ENCODE data around the gene HNMT. TPM values are rescaled to one million over a fixed set of nuclear protein-coding genes. Genes with fewer than 3 reads are reported as not detected.
"Not testable (repeated sequence)": the region's sequence is repeated elsewhere in the genome, so short reads cannot be mapped to it uniquely, and the experiment has no call there.

The HNMT gene
- total RNA-seq, result not detected

DNA sequence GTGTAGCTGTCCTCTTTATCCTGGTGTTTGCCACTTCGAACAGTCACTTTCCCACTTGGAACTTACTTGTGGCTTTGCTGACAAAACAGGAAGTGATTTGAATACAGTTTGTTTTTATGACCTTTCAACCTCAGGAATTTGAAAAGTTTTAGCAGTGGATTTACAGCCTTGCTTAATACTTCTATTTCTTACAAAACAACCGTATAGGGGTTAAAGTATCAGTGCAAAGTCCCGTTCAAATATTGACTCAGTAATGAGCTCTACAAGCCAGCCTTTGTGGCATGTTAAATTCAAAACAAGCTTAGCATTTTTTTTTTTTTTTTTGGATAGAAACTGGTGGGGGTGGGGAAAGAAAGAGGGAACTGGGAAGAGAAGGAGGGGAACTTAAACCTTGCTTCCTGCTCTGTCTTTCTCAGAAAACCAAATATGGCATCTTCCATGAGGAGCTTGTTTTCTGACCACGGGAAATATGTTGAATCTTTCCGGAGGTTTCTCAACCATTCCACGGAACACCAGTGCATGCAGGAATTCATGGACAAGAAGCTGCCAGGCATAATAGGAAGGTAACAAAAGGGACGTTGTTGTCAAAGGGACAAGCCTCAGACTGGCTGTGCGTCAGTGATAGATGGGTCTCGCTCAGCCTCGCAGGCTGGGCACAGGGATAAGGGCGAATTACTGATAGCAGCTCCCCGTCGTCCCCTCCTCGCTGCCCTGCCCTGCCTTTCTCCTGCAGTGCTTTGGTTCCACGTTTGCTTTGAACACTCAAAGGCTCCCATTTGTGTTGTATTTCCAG is at the start of gene HNMT:
Gene HNMT, plus strand, starts transcription at position 408 of the 793 bp plus-strand sequence. Its CDS starts 19 bp downstream, at position 427.
- POLR2A ChIA-PET, result interaction anchor here (0.6 kb wide), 1 partner anchor 539 kb away, joined by 3 read pairs; no protein-coding TSS in a partner anchor

GRCh38 chr2:137921105-137921880 is 43.0 kb upstream of the HNMT start:
- POLR2A ChIA-PET, result no interaction called here

More for the DNA sequence above, at the start of gene HNMT:
- CTCF ChIA-PET, result no interaction called here

GRCh38 chr2:137922171-137922570 is 42.1 kb upstream of the HNMT start:
- CTCF ChIA-PET, POLR2A ChIA-PET: not testable (repeated sequence)

More at GRCh38 chr2:137921105-137921880, 43.0 kb upstream of the HNMT start:
- CTCF ChIA-PET, result no interaction called here

- CTCF ChIA-PET, result no interaction called here
Observed at GRCh38 chr2:137924019-137924418, 40.3 kb upstream of the HNMT start.

GRCh38 chr2:137925599-137925998 is 38.7 kb upstream of the HNMT start:
- POLR2A ChIA-PET, result no interaction called here
- CTCF ChIA-PET, result no interaction called here

More at GRCh38 chr2:137924019-137924418, 40.3 kb upstream of the HNMT start:
- POLR2A ChIA-PET, result no interaction called here

DNA sequence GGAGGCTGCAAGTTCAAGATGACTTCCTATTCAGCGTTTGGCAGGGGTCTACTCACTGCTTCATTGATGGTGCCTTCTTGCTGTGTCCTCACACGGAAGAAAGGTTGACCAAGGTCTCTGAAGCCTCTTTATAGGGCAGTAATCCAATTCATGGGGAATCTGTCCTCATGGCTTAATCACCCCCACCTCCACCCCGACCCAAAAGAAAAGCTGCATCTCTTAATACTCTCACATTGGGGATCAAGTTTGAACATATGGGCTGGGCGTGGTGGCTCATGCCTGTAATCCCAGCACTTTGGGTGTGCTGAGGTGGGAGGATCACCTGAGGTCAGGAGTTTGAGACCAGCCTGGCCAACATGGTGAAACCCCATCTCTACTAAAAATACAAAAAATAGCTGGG is 36.4 kb upstream of the HNMT start:
- POLR2A ChIA-PET, result no interaction called here
- CTCF ChIA-PET, result interaction anchor here (0.6 kb wide), 1 partner anchor 1483 kb away, joined by 3 read pairs; no protein-coding TSS in a partner anchor

DNA sequence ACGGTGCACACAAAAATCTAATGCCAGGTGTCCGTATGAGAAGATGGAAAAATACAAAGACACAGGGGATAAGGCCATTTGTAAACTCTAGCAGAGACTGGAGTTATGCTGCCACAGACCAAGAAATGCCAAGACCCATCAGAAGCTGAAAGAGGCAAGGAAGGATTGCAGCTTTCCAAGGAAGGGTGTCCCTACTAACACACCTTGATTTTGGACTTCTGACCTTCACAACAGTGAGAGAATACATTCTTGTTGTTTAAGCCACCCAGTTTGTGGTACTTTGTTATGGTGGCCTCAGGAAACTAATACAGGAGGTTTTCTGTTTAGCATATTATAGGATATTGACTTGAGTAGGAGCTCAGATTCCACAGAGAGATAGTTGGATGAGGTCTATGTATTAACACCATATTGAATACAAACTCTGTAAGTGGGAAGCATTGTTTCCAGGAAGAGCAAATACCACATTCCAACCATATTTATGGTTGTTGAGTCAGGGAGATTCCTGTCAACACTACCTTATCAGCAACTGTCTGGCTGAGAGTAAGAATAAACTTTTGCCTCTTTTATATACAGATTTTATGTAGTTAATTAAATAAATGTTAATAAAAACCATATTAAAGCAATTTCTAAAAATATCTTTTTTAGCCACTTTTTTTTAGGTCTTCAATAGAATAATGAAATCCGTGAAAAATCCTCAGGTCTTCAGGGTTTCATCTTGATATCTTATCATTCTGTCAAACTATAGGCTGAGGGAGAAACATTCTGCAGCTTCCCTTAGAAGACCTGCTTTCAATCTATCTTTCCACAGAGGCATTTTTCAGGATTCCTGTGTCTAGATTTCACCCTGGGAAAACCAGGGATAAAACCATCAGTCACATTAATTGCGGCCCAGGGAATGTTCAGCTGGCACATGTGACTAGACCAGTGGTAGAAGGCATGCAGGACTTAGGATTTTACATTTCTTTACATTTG is 35.4 kb upstream of the HNMT start:
- ChIA-PET POLR2A (no interaction called here), CTCF (no interaction called here)

DNA sequence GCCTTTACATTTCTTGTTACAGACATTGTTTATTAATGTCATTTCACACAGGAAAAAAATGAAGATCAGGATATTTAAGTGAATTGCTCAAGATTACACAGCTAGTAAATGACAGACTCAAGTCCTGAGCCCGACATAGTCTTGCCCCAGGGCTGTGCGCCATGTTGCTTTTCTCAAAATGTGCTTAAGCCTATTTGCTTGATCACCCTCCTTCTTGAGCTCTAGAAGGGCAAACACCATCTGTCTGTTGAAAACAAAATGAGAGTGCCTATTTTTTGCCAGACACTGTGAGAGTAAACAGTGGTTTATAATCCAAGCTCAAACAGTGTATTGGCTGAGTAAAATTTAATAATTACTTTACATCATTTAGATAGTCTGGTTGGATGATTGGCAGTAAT is 34.8 kb upstream of the HNMT start:
- CTCF ChIA-PET, result no interaction called here
- POLR2A ChIA-PET, result no interaction called here

DNA sequence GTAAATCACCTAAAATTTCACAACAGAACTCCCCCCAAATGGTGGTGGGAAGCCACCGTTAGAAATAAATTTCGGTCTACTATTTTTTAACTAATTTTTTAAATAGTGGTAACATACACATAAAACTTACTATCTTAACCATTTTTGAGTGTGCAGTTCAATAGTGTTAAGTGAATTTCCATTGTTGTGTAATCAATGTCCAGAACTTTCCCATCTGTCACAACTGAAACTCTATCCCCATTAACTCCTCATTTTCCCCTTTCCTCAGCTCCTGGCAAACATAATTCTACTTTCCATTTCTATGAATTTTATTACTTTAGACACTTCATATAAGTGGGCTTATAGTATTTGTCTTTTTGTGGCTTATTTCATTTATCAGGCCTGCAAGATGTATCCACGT is 34.1 kb upstream of the HNMT start:
- ChIA-PET POLR2A (no interaction called here), CTCF (no interaction called here)

- ChIA-PET CTCF (no interaction called here), POLR2A (no interaction called here)
Observed at GRCh38 chr2:137935591-137935990, 28.7 kb upstream of the HNMT start.

GRCh38 chr2:137937246-137937645 is 27.0 kb upstream of the HNMT start:
- ChIA-PET CTCF (no interaction called here), POLR2A (no interaction called here)

DNA sequence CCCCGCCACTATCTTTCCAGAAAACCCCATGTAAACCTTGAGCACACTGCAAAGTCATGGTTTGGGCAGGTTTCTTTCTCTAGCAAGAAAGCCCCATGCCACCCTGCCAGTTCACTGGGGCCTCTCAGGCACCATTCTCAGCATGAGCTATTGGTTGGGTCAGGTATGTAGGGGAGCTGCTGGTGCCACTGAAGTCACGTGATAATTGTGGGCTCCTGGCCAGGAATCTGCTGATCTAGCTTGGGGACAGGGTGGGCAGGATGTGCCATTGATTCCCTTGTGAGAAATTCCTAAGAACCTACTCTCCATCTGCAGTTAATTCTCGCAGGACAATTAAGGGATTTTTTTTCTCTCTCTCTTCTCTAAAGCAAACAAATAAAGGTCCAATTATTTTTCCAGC is 26.5 kb upstream of the HNMT start:
- ChIA-PET CTCF (no interaction called here), POLR2A (no interaction called here)

- POLR2A ChIA-PET, result no interaction called here
- CTCF ChIA-PET, result no interaction called here
Observed at GRCh38 chr2:137938204-137938603, 26.1 kb upstream of the HNMT start.

- POLR2A ChIA-PET, result no interaction called here
- CTCF ChIA-PET, result no interaction called here
Observed at GRCh38 chr2:137939026-137939425, 25.2 kb upstream of the HNMT start.

GRCh38 chr2:137940154-137940553 is 24.1 kb upstream of the HNMT start:
- ChIA-PET POLR2A (no interaction called here), CTCF (no interaction called here)

GRCh38 chr2:137942037-137942832 is 22.0 kb upstream of the HNMT start:
- ChIA-PET CTCF (no interaction called here), POLR2A (no interaction called here)

GRCh38 chr2:137942833-137943677 is 21.2 kb upstream of the HNMT start:
- POLR2A ChIA-PET, result no interaction called here
- CTCF ChIA-PET, result no interaction called here

DNA sequence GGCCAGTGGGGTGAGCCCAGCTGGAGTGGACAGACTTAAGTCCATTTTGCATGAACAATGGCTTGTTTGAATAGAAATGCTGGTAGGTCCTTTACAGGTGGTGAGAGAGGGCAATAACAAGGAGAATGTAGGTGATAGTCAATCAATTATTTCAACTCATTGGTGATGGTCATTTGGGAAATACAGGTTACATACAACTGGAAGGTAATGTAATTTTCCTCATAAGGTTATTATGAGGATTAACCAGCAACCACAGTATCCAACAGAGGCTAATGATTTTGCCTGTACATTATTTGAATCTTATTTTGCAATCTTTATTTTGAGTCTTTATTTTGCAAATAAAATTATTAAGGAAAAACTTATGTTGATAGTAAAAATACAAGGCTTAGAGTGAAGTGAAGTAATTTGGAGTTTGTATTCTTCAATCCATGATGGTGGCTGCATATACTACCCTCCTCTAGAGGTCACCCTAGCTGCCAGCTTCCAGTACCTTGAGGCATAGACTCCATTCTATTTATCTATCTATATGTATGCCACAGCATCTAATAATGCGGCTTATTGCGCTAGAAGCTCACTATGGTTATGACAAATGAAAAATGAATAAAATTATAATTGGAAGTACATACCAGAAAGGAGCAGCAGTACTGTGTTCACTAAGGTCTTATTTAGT is 20.5 kb upstream of the HNMT start:
- ChIA-PET CTCF (no interaction called here), POLR2A (no interaction called here)

Measured in activated CD8-positive, alpha-beta memory T cell treated with anti-CD3 and anti-CD28 coated beads for 36 hours (primary cell).